ENCODE measurements around the gene NFIA.

The NFIA gene

GRCh38 chr1:61160526-61160925 is 78.2 kb downstream of the NFIA start:
- DNase-seq = no peak

- DNase-seq = no peak
Measured at GRCh38 chr1:61162520-61163258, 80.3 kb downstream of the NFIA start.

- DNase-seq = no peak
Measured at GRCh38 chr1:61163355-61163754, 81.0 kb downstream of the NFIA start.

GRCh38 chr1:61165402-61165801 is 83.0 kb downstream of the NFIA start:
- no peak for DNase-seq

- DNase-seq = no peak
Measured at GRCh38 chr1:61167309-61167708, 84.9 kb downstream of the NFIA start.

- DNase-seq = no peak
Measured at GRCh38 chr1:61169045-61169444, 86.7 kb downstream of the NFIA start.

GRCh38 chr1:61169634-61170033 is 87.3 kb downstream of the NFIA start:
- DNase-seq = no peak

- DNase-seq = no peak
Measured at GRCh38 chr1:61170328-61171238, 88.2 kb downstream of the NFIA start.

GRCh38 chr1:61171346-61171745 is 89.0 kb downstream of the NFIA start:
- DNase-seq = no peak

- no peak for DNase-seq
Measured at GRCh38 chr1:61171974-61172373, 89.6 kb downstream of the NFIA start.

GRCh38 chr1:61173118-61173517 is 90.8 kb downstream of the NFIA start:
- DNase-seq = no peak

GRCh38 chr1:61174060-61174795 is 91.9 kb downstream of the NFIA start:
- no peak for DNase-seq

- no peak for DNase-seq
Measured at GRCh38 chr1:61175976-61176375, 93.6 kb downstream of the NFIA start.

- no peak for DNase-seq
Measured at GRCh38 chr1:61181067-61182038, 99.0 kb downstream of the NFIA start.

- DNase-seq = no peak
Measured at GRCh38 chr1:61182049-61182448, 99.7 kb downstream of the NFIA start.

- DNase-seq = no peak
Measured at GRCh38 chr1:61182480-61182879, 100.1 kb downstream of the NFIA start.

- DNase-seq = no peak
Measured at GRCh38 chr1:61183471-61184039, 101.2 kb downstream of the NFIA start.

GRCh38 chr1:61184040-61184713 is 101.8 kb downstream of the NFIA start:
- DNase-seq = no peak

- no peak for DNase-seq
Measured at GRCh38 chr1:61184714-61185106, 102.3 kb downstream of the NFIA start.

GRCh38 chr1:61186753-61187152 is 104.4 kb downstream of the NFIA start:
- DNase-seq = no peak

All from bone marrow (tissue), 2 donors.